MM.1S (cell line): ENCODE results near the gene EBI3.

Experiments used
- DNase-seq: peaks from one replicate; pipeline ENCODE4 v3.0.0-alpha.2; 2015
- H2AFZ ChIP-seq: fragments of 300-600 bp; sonication (generic); 2 replicates; pipeline ENCODE4 v1.6.0; 2016; ENCODE audit warnings: antibody characterized with exemption, low read length
- H3F3A ChIP-seq: fragments of 300-600 bp; sonication (generic); 2 replicates; pipeline ENCODE4 v1.6.1; 2016; ENCODE audit warnings: mild to moderate bottlenecking, antibody characterized with exemption, low read length, moderate library complexity, mixed read lengths; ENCODE audit not compliant: insufficient read depth
- H3K27ac ChIP-seq: fragments of 300-600 bp; sonication (generic); 2 replicates; pipeline ENCODE4 v1.5.1; 2016; ENCODE audit warnings: mild to moderate bottlenecking, low read length
- H3K27me3 ChIP-seq: fragments of 300-600 bp; sonication (generic); replicated peaks from 2 replicates; pipeline ENCODE4 v1.6.0; 2016; ENCODE audit warnings: low read length; ENCODE audit not compliant: insufficient read depth
- H3K36me3 ChIP-seq: fragments of 300-600 bp; sonication (generic); replicated peaks from 2 replicates; pipeline ENCODE4 v1.6.1; 2016; ENCODE audit warnings: mild to moderate bottlenecking, low read length, mixed read lengths; ENCODE audit not compliant: insufficient read depth
- H3K4me1 ChIP-seq: fragments of 300-600 bp; sonication (generic); 2 replicates; pipeline ENCODE4 v1.6.1; 2016; ENCODE audit warnings: low read length, mixed read lengths
- H3K4me2 ChIP-seq: fragments of 300-600 bp; sonication (generic); 2 replicates; pipeline ENCODE4 v1.6.0; 2016; ENCODE audit warnings: low read depth, low read length
- H3K4me3 ChIP-seq: fragments of 300-600 bp; sonication (generic); 2 replicates; pipeline ENCODE4 v1.5.1; 2016; ENCODE audit warnings: low read length, mixed read lengths
- H3K79me2 ChIP-seq: fragments of 300-600 bp; sonication (generic); 2 replicates; pipeline ENCODE4 v1.6.1; 2016; ENCODE audit warnings: mixed run types, low read length, mixed read lengths
- H3K9ac ChIP-seq: fragments of 300-600 bp; sonication (generic); 2 replicates; pipeline ENCODE4 v1.6.1; 2016; ENCODE audit warnings: low read length, mixed read lengths
- H3K9me2 ChIP-seq: fragments of 300-600 bp; sonication (generic); replicated peaks from 2 replicates; pipeline ENCODE4 v1.6.1; 2016; ENCODE audit warnings: mild to moderate bottlenecking, low read length, mixed read lengths; ENCODE audit not compliant: insufficient read depth
- H3K9me3 ChIP-seq: fragments of 300-600 bp; sonication (generic); replicated peaks from 2 replicates; pipeline ENCODE4 v1.6.1; 2016; ENCODE audit warnings: mild to moderate bottlenecking, low read length, mixed read lengths; ENCODE audit not compliant: insufficient read depth
- H4K20me1 ChIP-seq: fragments of 300-600 bp; sonication (generic); 2 replicates; pipeline ENCODE4 v1.6.1; 2016; ENCODE audit warnings: mild to moderate bottlenecking, low read length, moderate library complexity, mixed read lengths; ENCODE audit not compliant: insufficient read depth
- EZH2 ChIP-seq: fragments of 300-600 bp; sonication (generic); optimal IDR thresholded peaks from 2 replicates; pipeline ENCODE3; 2017; ENCODE audit warnings: low read depth, mild to moderate bottlenecking, antibody characterized with exemption, low read length, mixed read lengths
- EZH2phosphoT487 ChIP-seq: fragments of 300-600 bp; sonication (generic); IDR thresholded peaks from 2 replicates; pipeline ENCODE4 v1.6.1; 2018; ENCODE audit warnings: antibody characterized with exemption, low read length
- TF ChIP-seq, protein P1 (sequence below): fragments of 300-600 bp; sonication (generic); IDR thresholded peaks from 2 replicates; pipeline ENCODE4 v1.5.1; 2016; ENCODE audit warnings: antibody characterized with exemption, low read length, mixed read lengths

Gene EBI3

DNA sequence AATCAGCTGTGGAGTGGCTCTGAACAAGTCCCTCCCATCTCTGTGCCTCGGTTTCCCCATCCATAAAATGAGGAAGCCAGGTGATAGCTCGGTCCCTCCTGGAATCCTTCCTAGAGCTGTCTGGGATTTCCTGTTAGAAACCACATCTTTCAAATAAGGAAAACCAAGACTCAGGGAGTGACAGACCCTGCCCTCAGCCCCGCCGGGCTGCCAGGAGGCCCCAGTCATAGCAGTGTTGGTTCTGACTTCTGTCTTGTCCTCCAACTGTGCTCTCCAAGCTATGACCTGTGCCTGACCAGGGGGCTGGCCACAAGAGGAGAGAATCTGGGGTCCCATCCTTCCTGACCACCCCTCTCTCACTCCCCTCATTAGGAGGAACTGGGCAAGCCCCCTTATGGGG is 48.7 kb downstream of the EBI3 start:
- no peak for DNase-seq
- no peak overlapping the region for H3K9ac ChIP-seq
- no peak overlapping the region for H2AFZ ChIP-seq
- H3K79me2 ChIP-seq, result no peaks in the 10 kb centered on the region
- H3K27ac ChIP-seq, result no peak overlapping the region
- H3K9me3 ChIP-seq, result no peaks in the 10 kb centered on the region
- no peaks in the 10 kb centered on the region for H3K4me1 ChIP-seq
- no peaks in the 10 kb centered on the region for H3K9me2 ChIP-seq
- H3K4me3 ChIP-seq, result no peak overlapping the region
- no peaks in the 10 kb centered on the region for H3F3A ChIP-seq
- TF ChIP-seq EZH2phosphoT487, result no peak
- TF ChIP-seq, protein P1, sequence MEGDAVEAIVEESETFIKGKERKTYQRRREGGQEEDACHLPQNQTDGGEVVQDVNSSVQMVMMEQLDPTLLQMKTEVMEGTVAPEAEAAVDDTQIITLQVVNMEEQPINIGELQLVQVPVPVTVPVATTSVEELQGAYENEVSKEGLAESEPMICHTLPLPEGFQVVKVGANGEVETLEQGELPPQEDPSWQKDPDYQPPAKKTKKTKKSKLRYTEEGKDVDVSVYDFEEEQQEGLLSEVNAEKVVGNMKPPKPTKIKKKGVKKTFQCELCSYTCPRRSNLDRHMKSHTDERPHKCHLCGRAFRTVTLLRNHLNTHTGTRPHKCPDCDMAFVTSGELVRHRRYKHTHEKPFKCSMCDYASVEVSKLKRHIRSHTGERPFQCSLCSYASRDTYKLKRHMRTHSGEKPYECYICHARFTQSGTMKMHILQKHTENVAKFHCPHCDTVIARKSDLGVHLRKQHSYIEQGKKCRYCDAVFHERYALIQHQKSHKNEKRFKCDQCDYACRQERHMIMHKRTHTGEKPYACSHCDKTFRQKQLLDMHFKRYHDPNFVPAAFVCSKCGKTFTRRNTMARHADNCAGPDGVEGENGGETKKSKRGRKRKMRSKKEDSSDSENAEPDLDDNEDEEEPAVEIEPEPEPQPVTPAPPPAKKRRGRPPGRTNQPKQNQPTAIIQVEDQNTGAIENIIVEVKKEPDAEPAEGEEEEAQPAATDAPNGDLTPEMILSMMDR, result no peak
- H3K4me2 ChIP-seq, result no peak overlapping the region
- H3K36me3 ChIP-seq, result no peaks in the 10 kb centered on the region
- peaks cover 67% of the 10 kb centered on the region for H3K27me3 ChIP-seq
- H4K20me1 ChIP-seq, result no peaks in the 10 kb centered on the region

DNA sequence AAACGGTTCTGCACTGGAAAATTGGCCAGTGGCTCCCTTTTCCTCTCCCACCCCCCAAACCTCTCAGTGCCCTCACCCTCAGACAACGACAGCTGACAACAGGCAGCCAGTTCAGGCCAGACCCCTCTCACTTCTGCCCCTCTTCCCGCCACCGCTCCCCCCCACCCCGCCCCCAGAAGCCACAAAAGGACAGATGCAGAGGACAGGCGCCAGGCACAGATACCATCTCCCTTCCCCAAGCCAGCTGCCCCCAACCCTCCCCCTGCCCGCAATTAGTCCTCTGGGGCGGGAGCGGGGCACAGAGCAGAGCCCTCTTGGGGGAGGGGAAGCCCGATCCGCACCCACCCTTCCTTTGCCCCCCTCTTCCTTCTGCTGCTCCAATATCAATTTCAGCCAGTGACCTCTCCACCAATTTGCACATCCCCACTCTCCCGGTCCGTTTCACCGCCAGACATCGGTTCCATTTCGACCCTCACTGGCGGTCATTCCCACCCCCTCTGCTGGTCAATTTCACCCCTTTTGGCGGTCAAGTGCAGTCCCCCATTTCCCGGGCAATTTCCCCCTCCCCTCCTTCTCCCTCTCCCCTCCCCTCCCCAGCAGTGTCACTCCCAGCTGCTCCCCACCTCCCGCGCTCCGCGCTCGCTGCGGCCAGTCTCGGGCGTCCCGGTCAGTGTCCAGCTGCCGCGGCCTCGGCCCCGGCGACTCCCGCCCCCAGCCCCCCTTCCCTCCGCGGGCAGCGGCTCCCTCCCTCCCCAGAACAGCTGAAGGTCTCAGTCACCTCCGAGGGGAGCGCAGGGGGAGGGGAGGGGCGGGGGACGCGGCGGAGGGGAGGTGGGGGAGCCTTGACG is 49.3 kb downstream of the EBI3 start, which contains the start of gene SHD:
TSS of gene SHD (plus strand) at position 848 of the 848 bp plus-strand sequence. CDS start 798 bp downstream, outside the sequence.
- Histone ChIP-seq H3K4me3 (no peak within 1 kb of the TSS), H3K27me3 (peaks cover 72% of the 10 kb centered on the region), H3K9me2 (no peaks in the 10 kb centered on the region), H3K9me3 (no peaks in the 10 kb centered on the region), H3K79me2 (no peaks in the 10 kb centered on the region), H3K4me2 (no peak within 1 kb of the TSS), H3K9ac (no peak within 1 kb of the TSS), H3K27ac (no peak within 1 kb of the TSS), H2AFZ (no peak within 1 kb of the TSS), H3K4me1 (no peaks in the 10 kb centered on the region), H4K20me1 (no peaks in the 10 kb centered on the region), H3K36me3 (no peaks in the 10 kb centered on the region), H3F3A (no peaks in the 10 kb centered on the region)
- no peak for DNase-seq
- TF ChIP-seq, protein P1, result no peak
- TF ChIP-seq EZH2 (no peak), EZH2phosphoT487 (no peak)

DNA sequence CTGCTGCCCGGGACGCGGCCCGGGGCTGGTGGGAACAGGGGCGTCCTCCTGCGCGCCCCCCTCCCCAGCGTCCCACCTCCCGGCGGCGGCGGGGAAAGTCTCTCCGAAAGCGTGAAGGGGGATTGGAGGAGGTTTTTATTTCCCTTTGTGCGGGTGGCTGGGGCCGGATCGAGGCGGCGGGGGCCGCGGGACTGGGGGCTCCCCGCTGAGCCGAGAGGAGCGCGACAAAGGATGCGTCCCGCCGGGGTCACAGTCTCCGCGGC is 49.9 kb downstream of the EBI3 start:
- Histone ChIP-seq H3K4me1 (no peaks in the 10 kb centered on the region), H3K9me3 (no peaks in the 10 kb centered on the region), H3F3A (no peaks in the 10 kb centered on the region), H3K27ac (no peak overlapping the region), H3K79me2 (no peaks in the 10 kb centered on the region), H3K9me2 (no peaks in the 10 kb centered on the region), H3K4me3 (no peak overlapping the region), H3K27me3 (peaks cover 78% of the 10 kb centered on the region), H2AFZ (no peak overlapping the region), H3K36me3 (no peaks in the 10 kb centered on the region), H4K20me1 (no peaks in the 10 kb centered on the region), H3K4me2 (no peak overlapping the region), H3K9ac (no peak overlapping the region)
- no peak for TF ChIP-seq EZH2phosphoT487
- TF ChIP-seq, protein P1, result no peak
- TF ChIP-seq EZH2, result no peak
- DNase-seq, result no peak
